ENCODE data around the gene DNAJC5. TPM values are rescaled to one million over a fixed set of nuclear protein-coding genes. Genes with fewer than 3 reads are reported as not detected.
"Not testable (repeated sequence)": the region's sequence is repeated elsewhere in the genome, so short reads cannot be mapped to it uniquely, and the experiment has no call there.

DNAJC5 gene
- total RNA-seq, 1 donor from 2014 or later: 78.2 TPM

GRCh38 chr20:63860325-63861051 is 34.4 kb upstream of the DNAJC5 start:
- DNase-seq (ENCODE audit: extremely low read depth, low read depth, low spot score): no peak

GRCh38 chr20:63861365-63861934 is 33.5 kb upstream of the DNAJC5 start, which contains the start of gene ABHD16B:
TSS of gene ABHD16B (plus strand) at chr20:63861498. CDS start at chr20:63861541, 43 bp downstream.
- DNase-seq (ENCODE audit: extremely low read depth, low read depth, low spot score): no peak

GRCh38 chr20:63861981-63862901 is 32.7 kb upstream of the DNAJC5 start:
- no peak for DNase-seq (ENCODE audit: extremely low read depth, low read depth, low spot score)

- DNase-seq (ENCODE audit: extremely low read depth, low read depth, low spot score): no peak
Measured at GRCh38 chr20:63863021-63863797, 31.7 kb upstream of the DNAJC5 start.

GRCh38 chr20:63863798-63864544 is 31.0 kb upstream of the DNAJC5 start:
- no peak for DNase-seq (ENCODE audit: extremely low read depth, low read depth, low spot score)

GRCh38 chr20:63864545-63864977 is 30.4 kb upstream of the DNAJC5 start:
- no peak for DNase-seq (ENCODE audit: extremely low read depth, low read depth, low spot score)

- DNase-seq (ENCODE audit: extremely low read depth, low read depth, low spot score): peak; percentile 86
Measured at GRCh38 chr20:63864978-63865640, 29.8 kb upstream of the DNAJC5 start, which contains the start of gene TPD52L2. TSS of gene TPD52L2 (plus strand) at chr20:63865270. CDS start at chr20:63865366, 96 bp downstream.

GRCh38 chr20:63867042-63867441 is 27.9 kb upstream of the DNAJC5 start:
- not testable (repeated sequence) for DNase-seq (ENCODE audit: extremely low read depth, low read depth, low spot score)

- DNase-seq (ENCODE audit: extremely low read depth, low read depth, low spot score): no peak
Measured at GRCh38 chr20:63868264-63868663, 26.7 kb upstream of the DNAJC5 start.

GRCh38 chr20:63873477-63873971 is 21.4 kb upstream of the DNAJC5 start:
- DNase-seq (ENCODE audit: extremely low read depth, low read depth, low spot score): no peak

- not testable (repeated sequence) for DNase-seq (ENCODE audit: extremely low read depth, low read depth, low spot score)
Measured at GRCh38 chr20:63874241-63874640, 20.7 kb upstream of the DNAJC5 start.

GRCh38 chr20:63876489-63877036 is 18.4 kb upstream of the DNAJC5 start:
- DNase-seq (ENCODE audit: extremely low read depth, low read depth, low spot score): no peak

- no peak for DNase-seq (ENCODE audit: extremely low read depth, low read depth, low spot score)
Measured at GRCh38 chr20:63877755-63878470, 17.0 kb upstream of the DNAJC5 start.

- no peak for DNase-seq (ENCODE audit: extremely low read depth, low read depth, low spot score)
Measured at GRCh38 chr20:63878899-63879663, 15.8 kb upstream of the DNAJC5 start.

- not testable (repeated sequence) for DNase-seq (ENCODE audit: extremely low read depth, low read depth, low spot score)
Measured at GRCh38 chr20:63880901-63881300, 14.0 kb upstream of the DNAJC5 start.

GRCh38 chr20:63881451-63882226 is 13.3 kb upstream of the DNAJC5 start:
- DNase-seq (ENCODE audit: extremely low read depth, low read depth, low spot score): no peak
